ENCODE measurements around the gene SPHK1. TPM values are rescaled to one million over a fixed set of nuclear protein-coding genes. Genes with fewer than 3 reads are reported as not detected.

SPHK1 gene
- total RNA-seq, 4 donors from 2014 or later = 10.5 to 17.9 (median 12.5) TPM

DNA sequence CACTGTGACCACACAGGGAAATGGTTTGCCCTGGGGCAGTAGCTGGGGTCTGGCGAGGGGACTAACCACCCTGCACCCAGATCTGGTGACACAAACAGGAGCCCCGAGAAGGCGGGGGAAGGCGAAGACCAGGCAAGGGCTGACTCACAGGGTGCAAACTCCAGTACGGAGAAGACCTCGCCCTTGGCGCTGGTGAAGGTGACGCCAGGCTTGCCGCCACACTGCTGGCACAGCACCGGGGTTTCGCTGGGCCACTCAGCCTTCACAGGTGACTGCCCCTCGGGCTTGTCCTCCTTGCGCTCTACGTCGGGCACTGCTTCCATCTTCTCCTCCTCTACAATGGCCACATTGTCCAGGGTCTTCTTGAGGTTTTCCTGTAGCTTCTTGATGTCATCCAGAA lies 11.6 kb downstream of the SPHK1 start:
- no peaks in the 10 kb centered on the region for H3K9me3 ChIP-seq
- H3K27ac ChIP-seq = no peak overlapping the region
- no peak overlapping the region for H3K4me3 ChIP-seq
- no peak for DNase-seq (ENCODE audit: low spot score in 2 of 2)
- WGBS = 86% methylated on average over 15 of the region's 15 CpGs
- TF ChIP-seq CTCF (IDR thresholded peaks at IDR 0.05) = no peak
- TF ChIP-seq POLR2AphosphoS5 (IDR thresholded peaks at IDR 0.05) = no peak
- no peak for TF ChIP-seq POLR2A (IDR thresholded peaks at IDR 0.05)
- no peak for TF ChIP-seq EP300 (IDR thresholded peaks at IDR 0.05)
- H3K27me3 ChIP-seq = no peaks in the 10 kb centered on the region
- peaks cover 90% of the 10 kb centered on the region for H3K36me3 ChIP-seq
- peaks cover 3% of the 10 kb centered on the region for H3K4me1 ChIP-seq

DNA sequence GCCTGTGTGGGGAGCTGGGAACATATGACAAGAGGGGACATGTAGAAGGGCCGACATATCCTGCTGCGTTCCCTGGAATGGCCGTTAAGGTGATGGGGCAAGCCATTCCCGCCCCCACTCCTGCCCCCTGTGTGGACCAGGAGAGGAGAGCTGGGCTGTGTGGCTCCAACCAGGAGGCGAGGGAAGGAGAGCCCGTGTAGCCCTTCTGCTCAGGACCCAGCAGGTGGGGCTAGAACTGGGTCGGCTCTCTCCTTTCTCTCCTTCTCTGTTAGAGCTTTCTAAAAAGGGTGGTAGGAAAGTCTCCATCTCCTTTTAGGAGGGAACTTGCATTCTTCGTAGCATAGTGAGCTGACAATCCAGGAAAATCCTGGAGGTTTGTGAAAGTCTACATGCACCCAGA lies 12.8 kb downstream of the SPHK1 start:
- WGBS = 96% methylated on average over 7 of the region's 8 CpGs
- no peaks in the 10 kb centered on the region for H3K27me3 ChIP-seq
- TF ChIP-seq POLR2AphosphoS5 (IDR thresholded peaks at IDR 0.05) (no peak), POLR2A (IDR thresholded peaks at IDR 0.05) (no peak), CTCF (IDR thresholded peaks at IDR 0.05) (no peak), EP300 (IDR thresholded peaks at IDR 0.05) (no peak)
- H3K4me3 ChIP-seq = no peak overlapping the region
- peaks cover 90% of the 10 kb centered on the region for H3K36me3 ChIP-seq
- peaks cover 3% of the 10 kb centered on the region for H3K4me1 ChIP-seq
- no peak overlapping the region for H3K27ac ChIP-seq
- DNase-seq (ENCODE audit: low spot score in 2 of 2) = no peak
- H3K9me3 ChIP-seq = no peaks in the 10 kb centered on the region

GRCh38 chr17:76397687-76398522 lies 13.5 kb downstream of the SPHK1 start:
- H3K27ac ChIP-seq = no peak overlapping the region
- no peaks in the 10 kb centered on the region for H3K9me3 ChIP-seq
- H3K4me3 ChIP-seq = no peak overlapping the region
- H3K4me1 ChIP-seq = peaks cover 3% of the 10 kb centered on the region
- peak; percentile 93 to 94 for DNase-seq (ENCODE audit: low spot score in 2 of 2)
- peaks cover 97% of the 10 kb centered on the region for H3K36me3 ChIP-seq
- H3K27me3 ChIP-seq = no peaks in the 10 kb centered on the region
- TF ChIP-seq POLR2AphosphoS5 (IDR thresholded peaks at IDR 0.05) (no peak), CTCF (IDR thresholded peaks at IDR 0.05) (peak; percentile 94 to 96)
- 54% methylated on average over 12 of the region's 16 CpGs for WGBS

GRCh38 chr17:76398523-76399174 lies 14.2 kb downstream of the SPHK1 start:
- peaks cover 3% of the 10 kb centered on the region for H3K4me1 ChIP-seq
- H3K27ac ChIP-seq = no peak overlapping the region
- TF ChIP-seq CTCF (IDR thresholded peaks at IDR 0.05) = no peak
- TF ChIP-seq POLR2AphosphoS5 (IDR thresholded peaks at IDR 0.05) = no peak
- no peak for TF ChIP-seq POLR2A (IDR thresholded peaks at IDR 0.05)
- no peak for TF ChIP-seq EP300 (IDR thresholded peaks at IDR 0.05)
- H3K27me3 ChIP-seq = no peaks in the 10 kb centered on the region
- H3K36me3 ChIP-seq = peaks cover 97% of the 10 kb centered on the region
- 89% methylated on average over 18 of the region's 20 CpGs for WGBS
- H3K4me3 ChIP-seq = no peak overlapping the region
- DNase-seq (ENCODE audit: low spot score in 2 of 2) = no peak
- H3K9me3 ChIP-seq = no peaks in the 10 kb centered on the region
